A549 (cell line): ENCODE data around the gene SCGB1A1. TPM values are rescaled to one million over a fixed set of nuclear protein-coding genes. Genes with fewer than 3 reads are reported as not detected.

Experiments
- ATAC-seq, 2 experiments: fragments of 200-7000 bp in 1 of 2; fragments of >200 bp in 1 of 2; cut with Nextera tagmentation in 1 of 2; cut with Tn5 transposase in 1 of 2; 3 replicates each; pipeline versions ENCODE4 v1.8.0 to v1.9.1; 2018 to 2020; ENCODE audit warnings: mild to moderate bottlenecking in 1 of 2, moderate library complexity in 1 of 2
- CTCF ChIA-PET: fragments of 300-600 bp; sonication (Branson Sonifier 250); formaldehyde crosslinking; extraction: SDS; loops from one replicate; lab custom pipeline; 2021; ENCODE audit warnings: antibody characterized with exemption, inconsistent platforms; lab: Yijun Ruan, JAX
- POLR2A ChIA-PET: fragments of 350-600 bp; formaldehyde crosslinking; extraction: SDS; loops from one replicate; lab custom pipeline; 2021; ENCODE audit warnings: antibody characterized with exemption, inconsistent platforms; lab: Yijun Ruan, JAX
- DNase-seq, 2 experiments: peaks; one replicate each; pipeline versions ENCODE4 v3.0.0 to v3.0.0-alpha.2; 2011 to 2016; ENCODE audit warnings: low read depth in 1 of 2, low spot score in 1 of 2
- FAIRE-seq: peaks from 2 replicates; lab custom pipeline; 2011; peaks lifted over from hg19 to GRCh38; lab: Jason Lieb, UNC
- H3K27ac ChIP-seq, 2 experiments: fragments of >200 bp; sonication (Bioruptor Twin); formaldehyde crosslinking; 3 replicates each; pipeline ENCODE4 v1.5.1; 2016 to 2017
- H3K4me1 ChIP-seq: fragments of >200 bp; sonication (Bioruptor Twin); formaldehyde crosslinking; 3 replicates; pipeline ENCODE4 v1.6.1; 2016
- H3K4me2 ChIP-seq: fragments of >200 bp; sonication (Bioruptor Twin); formaldehyde crosslinking; 3 replicates; pipeline ENCODE4 v1.6.1; 2016
- H3K4me3 ChIP-seq: fragments of >200 bp; sonication (Bioruptor Twin); formaldehyde crosslinking; 3 replicates; pipeline ENCODE4 v1.5.1; 2016
- H3K9me3 ChIP-seq: fragments of >200 bp; sonication (Bioruptor Twin); formaldehyde crosslinking; 3 replicates; pipeline ENCODE4 v1.6.1; 2016
- ATOH8 ChIP-seq: fragments of 250-450 bp; sonication (Bioruptor Pico); IDR thresholded peaks from 2 replicates; pipeline ENCODE4 v1.5.0; 2020; ENCODE audit warnings: low read depth, mild to moderate bottlenecking, moderate library complexity
- EP300 ChIP-seq, 2 experiments: fragments of >200 bp; sonication (Bioruptor Twin); formaldehyde crosslinking; IDR thresholded peaks; 2 replicates in 1 of 2; 3 replicates in 1 of 2; pipeline ENCODE4 v1.6.1; 2016 to 2017
- FOXS1 ChIP-seq: fragments of 250-450 bp; sonication (Bioruptor Pico); IDR thresholded peaks from 2 replicates; pipeline ENCODE4 v1.5.0; 2020; ENCODE audit warnings: mild to moderate bottlenecking, moderate library complexity
- HDAC2 ChIP-seq: fragments of 200-600 bp; sonication (generic); IDR thresholded peaks from 2 replicates; pipeline ENCODE4 v1.6.1; 2016
- HOXA7 ChIP-seq: fragments of 250-450 bp; sonication (Bioruptor Pico); IDR thresholded peaks from 2 replicates; pipeline ENCODE4 v1.5.0; 2020; ENCODE audit warnings: mild to moderate bottlenecking, moderate library complexity
- HOXB5 ChIP-seq: fragments of 250-450 bp; sonication (Bioruptor Pico); IDR thresholded peaks from 2 replicates; pipeline ENCODE4 v1.5.0; 2020; ENCODE audit warnings: mild to moderate bottlenecking, moderate library complexity
- JUNB ChIP-seq: fragments of >200 bp; sonication (Bioruptor Twin); formaldehyde crosslinking; IDR thresholded peaks from 2 replicates; pipeline ENCODE4 v1.6.1; 2016
- KDM1A ChIP-seq: fragments of 200-600 bp; sonication (generic); IDR thresholded peaks from 2 replicates; pipeline ENCODE4 v1.6.1; 2016; ENCODE audit warnings: low read depth, mild to moderate bottlenecking
- MYC ChIP-seq: IDR thresholded peaks from 2 replicates; pipeline ENCODE4 v1.6.1; 2012; ENCODE audit warnings: mild to moderate bottlenecking, inconsistent platforms, low read length, improper control_type of control experiment, borderline replicate concordance
- NFE2L2 ChIP-seq: fragments of 150-350 bp; conservative IDR thresholded peaks from 2 replicates; pipeline ENCODE4 v1.6.1; 2014; ENCODE audit warnings: low read length
- POLR2A ChIP-seq: IDR thresholded peaks from 2 replicates; pipeline ENCODE4 v1.6.1; 2012; ENCODE audit warnings: mild to moderate bottlenecking, low read length
- POLR2AphosphoS2 ChIP-seq: conservative IDR thresholded peaks from 2 replicates; pipeline ENCODE4 v1.6.1; 2012; ENCODE audit warnings: low read length, improper control_type of control experiment, inconsistent platforms
- SMC3 ChIP-seq: fragments of >200 bp; sonication (Bioruptor Twin); formaldehyde crosslinking; IDR thresholded peaks from 3 replicates; pipeline ENCODE4 v1.6.1; 2018; ENCODE audit warnings: inconsistent platforms
- SREBF2 ChIP-seq: fragments of 450-650 bp; IDR thresholded peaks from 2 replicates; pipeline ENCODE4 v1.6.1; 2014; ENCODE audit warnings: mild to moderate bottlenecking, moderate library complexity
- TP53 ChIP-seq: fragments of 250-450 bp; sonication (Bioruptor Pico); IDR thresholded peaks from 2 replicates; pipeline ENCODE4 v1.5.0; 2021; ENCODE audit warnings: mild to moderate bottlenecking, moderate library complexity
- ZFP36 ChIP-seq: fragments of 450-650 bp; IDR thresholded peaks from 2 replicates; pipeline ENCODE4 v1.6.1; 2014; ENCODE audit warnings: borderline replicate concordance; ENCODE audit not compliant: partially characterized antibody
- WGBS: methylation state at CpG from one replicate; pipeline ENCODE4 v1.1.6; 2017; ENCODE audit errors: missing lambda C conversion rate; 5-methylcytosine and 5-hydroxymethylcytosine counted together
- polyA plus RNA-seq, 4 experiments: library from polyadenylated mRNA; depleted of rRNA in 3 of 4; stranded (reverse); fragments of >200 nt; fragmentation: RNase III in 1 of 4; extraction: RNeasy Plus Mini Kit Qiagen cat#74134 plus additional on column Dnase treatment in 1 of 4; gene quantifications; 2 replicates in 3 of 4; 3 replicates in 1 of 4; pipeline ENCODE4 v1.2.3, GENCODE V29; 2011 to 2017
- TF ChIP-seq, protein P1 (sequence below): IDR thresholded peaks from 2 replicates; pipeline ENCODE4 v1.6.1; 2012; ENCODE audit warnings: low read depth, borderline replicate concordance
- TF ChIP-seq, protein P2 (sequence below): fragments of 200-600 bp; sonication (generic); IDR thresholded peaks from 2 replicates; pipeline ENCODE4 v1.6.1; 2016; ENCODE audit warnings: antibody characterized with exemption, mild to moderate bottlenecking, moderate library complexity

The SCGB1A1 gene
- polyA plus RNA-seq, 2 of the 4 experiments (the other 2 are of a cell fraction) = 0.47 TPM; not detected in 1

- Histone ChIP-seq H3K9me3 (no peaks in the 10 kb centered on the region), H3K4me2 (no peak overlapping the region), H3K4me1 (peaks cover 35% of the 10 kb centered on the region), H3K4me3 (no peak overlapping the region), H3K27ac (no peak overlapping the region)
- DNase-seq (no peak), FAIRE-seq (no peak), ATAC-seq (no peak)
- TF ChIP-seq HOXA7 (no peak), SREBF2 (no peak), HOXB5 (no peak), FOXS1 (CRISPR knock-in tag) (no peak), KDM1A (no peak), SMC3 (no peak), EP300 (IDR thresholded peaks at IDR 0.05) (no peak), ATOH8 (CRISPR knock-in tag) (no peak)
- TF ChIP-seq, protein P1, sequence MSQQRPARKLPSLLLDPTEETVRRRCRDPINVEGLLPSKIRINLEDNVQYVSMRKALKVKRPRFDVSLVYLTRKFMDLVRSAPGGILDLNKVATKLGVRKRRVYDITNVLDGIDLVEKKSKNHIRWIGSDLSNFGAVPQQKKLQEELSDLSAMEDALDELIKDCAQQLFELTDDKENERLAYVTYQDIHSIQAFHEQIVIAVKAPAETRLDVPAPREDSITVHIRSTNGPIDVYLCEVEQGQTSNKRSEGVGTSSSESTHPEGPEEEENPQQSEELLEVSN = no peak
- 86% methylated on average over 6 of the region's 6 CpGs for WGBS
- ChIA-PET POLR2A (no interaction called here), CTCF (interaction anchor here (0.8 to 2.2 kb wide), 5 partner anchors 25 to 98 kb away, joined by 3 to 10 read pairs (median 4); no protein-coding TSS in a partner anchor)
Measured at GRCh38 chr11:62463121-62463542, 44.3 kb downstream of the SCGB1A1 start.

DNA sequence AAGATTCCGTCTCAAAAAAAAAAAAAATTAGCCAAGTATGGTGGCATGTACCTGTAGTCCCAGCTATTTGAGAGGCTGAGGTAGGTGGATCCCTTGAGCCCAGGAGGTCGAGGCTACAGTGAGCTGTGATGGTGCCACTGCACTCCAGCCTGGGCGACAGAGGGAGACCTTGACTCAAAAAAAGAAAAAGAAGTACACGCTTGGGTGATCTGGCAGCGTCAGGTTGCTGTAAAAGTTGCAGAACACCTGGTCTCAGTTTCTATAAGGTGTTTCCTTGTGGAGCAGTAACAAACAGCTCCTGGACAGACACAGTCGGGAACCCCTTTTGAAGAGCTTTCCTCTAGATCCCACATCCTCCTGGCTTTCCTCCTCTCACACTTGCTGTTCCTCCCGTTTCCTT, 45.8 kb downstream of the SCGB1A1 start:
- TF ChIP-seq NFE2L2 (no peak), MYC (no peak), ZFP36 (no peak), POLR2AphosphoS2 (no peak), SREBF2 (no peak), HOXB5 (no peak), TP53 (CRISPR knock-in tag) (no peak), JUNB (no peak), HDAC2 (no peak)
- TF ChIP-seq, protein P2, sequence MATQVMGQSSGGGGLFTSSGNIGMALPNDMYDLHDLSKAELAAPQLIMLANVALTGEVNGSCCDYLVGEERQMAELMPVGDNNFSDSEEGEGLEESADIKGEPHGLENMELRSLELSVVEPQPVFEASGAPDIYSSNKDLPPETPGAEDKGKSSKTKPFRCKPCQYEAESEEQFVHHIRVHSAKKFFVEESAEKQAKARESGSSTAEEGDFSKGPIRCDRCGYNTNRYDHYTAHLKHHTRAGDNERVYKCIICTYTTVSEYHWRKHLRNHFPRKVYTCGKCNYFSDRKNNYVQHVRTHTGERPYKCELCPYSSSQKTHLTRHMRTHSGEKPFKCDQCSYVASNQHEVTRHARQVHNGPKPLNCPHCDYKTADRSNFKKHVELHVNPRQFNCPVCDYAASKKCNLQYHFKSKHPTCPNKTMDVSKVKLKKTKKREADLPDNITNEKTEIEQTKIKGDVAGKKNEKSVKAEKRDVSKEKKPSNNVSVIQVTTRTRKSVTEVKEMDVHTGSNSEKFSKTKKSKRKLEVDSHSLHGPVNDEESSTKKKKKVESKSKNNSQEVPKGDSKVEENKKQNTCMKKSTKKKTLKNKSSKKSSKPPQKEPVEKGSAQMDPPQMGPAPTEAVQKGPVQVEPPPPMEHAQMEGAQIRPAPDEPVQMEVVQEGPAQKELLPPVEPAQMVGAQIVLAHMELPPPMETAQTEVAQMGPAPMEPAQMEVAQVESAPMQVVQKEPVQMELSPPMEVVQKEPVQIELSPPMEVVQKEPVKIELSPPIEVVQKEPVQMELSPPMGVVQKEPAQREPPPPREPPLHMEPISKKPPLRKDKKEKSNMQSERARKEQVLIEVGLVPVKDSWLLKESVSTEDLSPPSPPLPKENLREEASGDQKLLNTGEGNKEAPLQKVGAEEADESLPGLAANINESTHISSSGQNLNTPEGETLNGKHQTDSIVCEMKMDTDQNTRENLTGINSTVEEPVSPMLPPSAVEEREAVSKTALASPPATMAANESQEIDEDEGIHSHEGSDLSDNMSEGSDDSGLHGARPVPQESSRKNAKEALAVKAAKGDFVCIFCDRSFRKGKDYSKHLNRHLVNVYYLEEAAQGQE = no peak
- 82% methylated on average over 7 of the region's 7 CpGs for WGBS
- Histone ChIP-seq H3K4me3 (no peak overlapping the region), H3K4me1 (peaks cover 23% of the 10 kb centered on the region), H3K9me3 (no peaks in the 10 kb centered on the region), H3K4me2 (no peak overlapping the region), H3K27ac (no peak overlapping the region)
- ATAC-seq (no peak), FAIRE-seq (no peak), DNase-seq (no peak)
- POLR2A ChIA-PET = no interaction called here
- CTCF ChIA-PET = interaction anchor here (0.8 to 1.6 kb wide), 2 partner anchors 70 to 79 kb away, joined by 3 to 5 read pairs; no protein-coding TSS in a partner anchor

DNA sequence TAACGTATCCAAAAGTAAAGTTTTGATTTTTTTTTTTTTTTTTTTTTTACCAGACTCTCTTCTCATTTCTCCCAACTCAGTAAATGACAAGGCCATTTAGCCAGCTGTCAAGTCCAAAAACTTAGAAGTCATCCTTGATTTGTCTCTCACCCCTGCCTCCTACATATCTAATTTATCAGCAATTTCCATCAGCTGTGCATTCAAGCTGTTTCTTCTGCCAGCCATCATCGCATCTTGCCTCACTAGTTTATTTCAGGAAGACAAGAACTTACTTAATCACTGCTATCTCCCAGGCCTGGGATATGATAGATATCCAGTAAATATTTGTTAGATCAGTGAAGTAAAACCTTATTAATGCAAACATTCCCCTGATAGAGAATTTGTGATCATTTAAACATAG, 47.6 kb downstream of the SCGB1A1 start:
- CTCF ChIA-PET = interaction anchor here (0.7 to 1.7 kb wide), 7 partner anchors 11 to 156 kb away, joined by 3 to 4 read pairs (median 3); no protein-coding TSS in a partner anchor
- no peak for FAIRE-seq
- H3K4me3 ChIP-seq = no peak overlapping the region
- no peaks in the 10 kb centered on the region for H3K9me3 ChIP-seq
- DNase-seq = no peak
- H3K4me2 ChIP-seq = no peak overlapping the region
- no peak for ATAC-seq
- no peak overlapping the region for H3K27ac ChIP-seq
- WGBS = 87% methylated on average over 2 of the region's 2 CpGs
- TF ChIP-seq POLR2A = no peak
- TF ChIP-seq, all 56 proteins: peak for 0
- peaks cover 23% of the 10 kb centered on the region for H3K4me1 ChIP-seq
- POLR2A ChIA-PET = no interaction called here
